ENCODE data around the gene SPATA20. TPM values are rescaled to one million over a fixed set of nuclear protein-coding genes. Genes with fewer than 3 reads are reported as not detected.
A peak's percentile ranks its signal among the peaks of the same experiment; 100 is the strongest.

SPATA20 gene
- total and polyA plus RNA-seq, 2 of the 4 experiments (the other 2 are of a cell fraction): 17.0 to 35.0 TPM

- Histone ChIP-seq H3K79me1 (ENCODE audit: low read depth in 1 of 2, low read length in 2 of 2) (no peaks in the 10 kb centered on the region), H3K14ac (replicated peaks; ENCODE audit: low read depth, low read length) (no peak overlapping the region), H2BK15ac (ENCODE audit: low read depth, low read length) (no peak overlapping the region), H3K56ac (ENCODE audit: extremely low read depth, insufficient read depth, low read length) (no peak overlapping the region), H2AK5ac (ENCODE audit: low read depth, low read length) (no peak overlapping the region), H2AK9ac (replicated peaks; ENCODE audit: low read depth, low read length, poor library complexity) (no peak overlapping the region), H2BK5ac (ENCODE audit: low read depth, low read length, poor library complexity, severe bottlenecking) (no peak overlapping the region), H2BK120ac (ENCODE audit: low read depth, low read length) (no peak overlapping the region), H3K18ac (ENCODE audit: low read depth, low read length) (no peak overlapping the region), H3K4me3 (ENCODE audit: insufficient read depth, low read depth, low read length) (no peak overlapping the region), H3K36me3 (ENCODE audit: control insufficient read depth, insufficient read depth, low read length) (no peaks in the 10 kb centered on the region), H3K4me2 (ENCODE audit: low read depth, low read length) (no peak overlapping the region), H3K27me3 (ENCODE audit: control insufficient read depth, insufficient read depth, low read length) (peaks cover 20% of the 10 kb centered on the region), H2BK20ac (ENCODE audit: low read depth, low read length) (no peak overlapping the region), H2AFZ (replicated peaks; ENCODE audit: low read length, poor library complexity) (no peak overlapping the region), H3K4ac (ENCODE audit: low read depth, low read length) (no peak overlapping the region), H3K9ac (ENCODE audit: low read depth, low read length) (no peak overlapping the region), H4K20me1 (ENCODE audit: insufficient read depth, low read length) (no peaks in the 10 kb centered on the region), H4K91ac (ENCODE audit: insufficient read depth, low read depth, low read length) (no peak overlapping the region), H3K4me1 (ENCODE audit: control insufficient read depth, insufficient read depth, low read length) (no peaks in the 10 kb centered on the region), H3K23ac (ENCODE audit: low read depth, low read length) (0 out of 2 replicates have a peak overlapping the region, but pooled peaks have one; percentile 40), H4K5ac (ENCODE audit: low read depth, low read length) (no peak overlapping the region), H3K9me1 (ENCODE audit: insufficient read depth, low read length) (no peaks in the 10 kb centered on the region), H3K27ac (ENCODE audit: insufficient read depth, low read length) (no peak overlapping the region), H3K9me3 (ENCODE audit: control insufficient read depth, insufficient read depth, low read length) (no peaks in the 10 kb centered on the region), H4K8ac (ENCODE audit: low read depth in 2 of 2, low read length in 2 of 2) (no peak overlapping the region)
- in situ Hi-C loops (cut with MboI; ENCODE audit: low sequenced_read_pairs) (no loop called here), dilution Hi-C loops (cut with HindIII; ENCODE audit: low sequenced_read_pairs, unreplicated experiment) (no loop called here), intact Hi-C loops (cut with micrococcal nuclease) (no loop called here)
- WGBS, 2 experiments (ENCODE audit: extremely low coverage in 2 of 2, insufficient read length in 1 of 2): no CpG with 5 or more reads among the region's 2 CpGs
- DNase-seq (no peak), ATAC-seq (ENCODE audit: low read depth) (0 out of 2 replicates have a peak, but pooled peaks have one; percentile 25)
- no TSS peak for BruUV-seq (replicated peaks)
- no peak for TF ChIP-seq CTCF (conservative IDR thresholded peaks at IDR 0.05; ENCODE audit: low read depth, low read length)
- TF ChIP-seq NFE2L2 (IDR thresholded peaks at IDR 0.05; ENCODE audit: low read depth, low read length): no peak
- TF ChIP-seq MAFK (IDR thresholded peaks at IDR 0.05; ENCODE audit: low read depth, low read length): no peak
- TF ChIP-seq MAZ (IDR thresholded peaks at IDR 0.05; ENCODE audit: borderline replicate concordance, low read depth, low read length): no peak
- TF ChIP-seq RCOR1 (IDR thresholded peaks at IDR 0.05; ENCODE audit: insufficient replicate concordance, low read length): no peak
- TF ChIP-seq FOS (IDR thresholded peaks at IDR 0.05; ENCODE audit: low read depth, low read length): no peak
- TF ChIP-seq CEBPB (IDR thresholded peaks at IDR 0.05; ENCODE audit: low read depth, low read length): no peak
- TF ChIP-seq RAD21 (IDR thresholded peaks at IDR 0.05; ENCODE audit: low read length): no peak
- no peak for TF ChIP-seq SMC3 (IDR thresholded peaks at IDR 0.05; ENCODE audit: low read depth, low read length)
- no peak for TF ChIP-seq BHLHE40 (IDR thresholded peaks at IDR 0.05; ENCODE audit: low read depth, low read length)
- no peak for TF ChIP-seq USF2 (IDR thresholded peaks at IDR 0.05; ENCODE audit: low read depth, low read length)
- no peak for TF ChIP-seq CHD1 (IDR thresholded peaks at IDR 0.05; ENCODE audit: low read depth, low read length)
- TF ChIP-seq ELK1 (IDR thresholded peaks at IDR 0.05; ENCODE audit: borderline replicate concordance, low read depth, low read length): no peak
- TF ChIP-seq POLR2A (IDR thresholded peaks at IDR 0.05; ENCODE audit: low read depth, low read length): no peak
- no peak for TF ChIP-seq MXI1 (IDR thresholded peaks at IDR 0.05; ENCODE audit: borderline replicate concordance, low read depth, low read length)
- TF ChIP-seq RFX5 (IDR thresholded peaks at IDR 0.05; ENCODE audit: low read depth, low read length): no peak
- CTCF ChIA-PET: no interaction called here
- POLR2A ChIA-PET (ENCODE audit: unreplicated experiment): no interaction called here
Measured at GRCh38 chr17:50520483-50520882, 26.5 kb upstream of the SPATA20 start.
